ENCODE results near the gene THSD4. TPM values are rescaled to one million over a fixed set of nuclear protein-coding genes. Genes with fewer than 3 reads are reported as not detected.

Gene THSD4
- total RNA-seq, 2 experiments from 2014 or later: not detected

DNA sequence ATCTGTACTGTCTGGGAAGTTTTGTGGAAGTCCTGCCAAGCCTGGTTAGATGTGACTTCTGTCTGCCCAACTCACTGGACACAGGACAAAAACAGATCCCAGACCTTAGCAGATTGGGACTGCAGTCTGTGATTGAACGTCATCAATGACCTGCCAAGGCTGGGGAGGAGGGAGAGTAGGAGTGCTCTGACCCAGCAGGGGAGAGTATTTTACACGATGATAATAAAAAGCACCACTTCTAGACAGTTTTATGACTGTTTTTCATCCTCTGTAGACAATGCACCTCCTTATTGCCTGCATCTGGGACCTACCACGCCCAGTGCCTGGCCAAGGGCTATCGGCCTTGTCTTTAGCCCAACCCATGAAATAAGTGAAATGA, 592.8 kb downstream of the THSD4 start:
- Mint-ChIP-seq H3K36me3 (ENCODE audit: low read depth) (no peaks in the 10 kb centered on the region), H3K4me3 (no peak overlapping the region), H3K27me3 (peaks cover 24% of the 10 kb centered on the region), H3K27ac (no peak overlapping the region), H3K4me1 (ENCODE audit: low read depth) (peaks cover 1% of the 10 kb centered on the region), H3K9me3 (peaks cover 2% of the 10 kb centered on the region)
- TF ChIP-seq, protein P1, sequence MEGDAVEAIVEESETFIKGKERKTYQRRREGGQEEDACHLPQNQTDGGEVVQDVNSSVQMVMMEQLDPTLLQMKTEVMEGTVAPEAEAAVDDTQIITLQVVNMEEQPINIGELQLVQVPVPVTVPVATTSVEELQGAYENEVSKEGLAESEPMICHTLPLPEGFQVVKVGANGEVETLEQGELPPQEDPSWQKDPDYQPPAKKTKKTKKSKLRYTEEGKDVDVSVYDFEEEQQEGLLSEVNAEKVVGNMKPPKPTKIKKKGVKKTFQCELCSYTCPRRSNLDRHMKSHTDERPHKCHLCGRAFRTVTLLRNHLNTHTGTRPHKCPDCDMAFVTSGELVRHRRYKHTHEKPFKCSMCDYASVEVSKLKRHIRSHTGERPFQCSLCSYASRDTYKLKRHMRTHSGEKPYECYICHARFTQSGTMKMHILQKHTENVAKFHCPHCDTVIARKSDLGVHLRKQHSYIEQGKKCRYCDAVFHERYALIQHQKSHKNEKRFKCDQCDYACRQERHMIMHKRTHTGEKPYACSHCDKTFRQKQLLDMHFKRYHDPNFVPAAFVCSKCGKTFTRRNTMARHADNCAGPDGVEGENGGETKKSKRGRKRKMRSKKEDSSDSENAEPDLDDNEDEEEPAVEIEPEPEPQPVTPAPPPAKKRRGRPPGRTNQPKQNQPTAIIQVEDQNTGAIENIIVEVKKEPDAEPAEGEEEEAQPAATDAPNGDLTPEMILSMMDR (IDR thresholded peaks at IDR 0.05): no peak
- DNase-seq (no peak), ATAC-seq (no peak)
- intact Hi-C loops (cut with micrococcal nuclease): no loop called here
- ChIA-PET CTCF (no interaction called here), POLR2A (no interaction called here)

DNA sequence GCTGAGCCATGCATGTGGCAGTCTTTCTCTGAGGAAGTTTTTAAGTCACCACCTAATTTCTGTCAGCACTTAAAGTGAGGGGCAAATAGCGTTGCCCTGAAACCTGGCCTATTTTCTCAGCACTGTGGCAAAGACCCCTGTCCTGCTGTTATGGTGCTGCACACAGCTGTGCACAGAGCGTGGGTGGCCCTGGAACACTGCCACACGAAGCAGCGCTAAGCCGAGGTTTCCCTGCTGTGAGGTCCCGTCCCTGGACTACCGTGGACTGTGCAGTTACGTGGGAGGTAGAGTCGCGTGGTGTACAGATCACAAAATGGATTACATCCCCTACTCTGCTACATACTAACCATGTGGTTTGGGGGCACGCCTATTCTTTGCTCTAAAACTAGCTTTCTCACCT, 593.5 kb downstream of the THSD4 start:
- H3K4me1 Mint-ChIP-seq (ENCODE audit: low read depth): peaks cover 1% of the 10 kb centered on the region
- no peak overlapping the region for H3K27ac Mint-ChIP-seq
- no peak for DNase-seq
- peaks cover 23% of the 10 kb centered on the region for H3K27me3 Mint-ChIP-seq
- H3K36me3 Mint-ChIP-seq (ENCODE audit: low read depth): no peaks in the 10 kb centered on the region
- intact Hi-C loops (cut with micrococcal nuclease): no loop called here
- no peak for ATAC-seq
- H3K4me3 Mint-ChIP-seq: no peak overlapping the region
- ChIA-PET CTCF (no interaction called here), POLR2A (interaction anchor here (0.5 to 0.8 kb wide), 2 partner anchors 76 to 261 kb away, joined by 3 read pairs; no protein-coding TSS in a partner anchor)
- H3K9me3 Mint-ChIP-seq: peaks cover 2% of the 10 kb centered on the region
- TF ChIP-seq, protein P1 (IDR thresholded peaks at IDR 0.05): no peak

DNA sequence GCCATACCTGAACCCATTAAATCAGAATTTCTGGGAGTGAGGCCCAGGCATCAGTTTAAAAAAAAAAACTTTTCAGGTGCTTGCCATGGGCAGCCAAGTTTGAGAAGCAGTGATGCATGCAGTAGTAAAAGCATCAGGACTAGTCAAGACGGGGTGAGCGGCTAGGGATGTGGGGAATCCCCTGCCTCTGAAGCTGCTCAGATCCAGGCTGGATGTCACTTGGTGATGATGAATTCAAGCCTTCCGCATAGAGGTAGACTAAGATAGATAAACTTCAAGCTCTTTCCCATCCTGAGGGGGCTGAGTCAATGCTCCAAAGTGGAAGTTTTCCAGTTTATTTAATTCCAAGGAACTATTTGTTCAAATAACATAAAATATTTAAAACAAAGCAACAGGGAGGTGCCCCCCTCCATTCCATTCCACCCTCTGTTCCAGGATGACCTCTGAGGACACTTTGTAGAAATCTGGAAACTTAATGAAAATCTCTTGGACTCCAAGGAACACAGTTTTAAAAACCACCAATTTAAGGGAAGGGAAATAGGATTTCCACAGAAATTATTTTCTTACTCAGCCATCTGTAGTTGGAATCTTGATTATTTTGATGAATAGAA, 594.6 kb downstream of the THSD4 start:
- TF ChIP-seq, protein P1 (IDR thresholded peaks at IDR 0.05): no peak
- no peaks in the 10 kb centered on the region for H3K36me3 Mint-ChIP-seq (ENCODE audit: low read depth)
- H3K27me3 Mint-ChIP-seq: peaks cover 18% of the 10 kb centered on the region
- CTCF ChIA-PET: no interaction called here
- peaks cover 1% of the 10 kb centered on the region for H3K4me1 Mint-ChIP-seq (ENCODE audit: low read depth)
- no peak for DNase-seq
- H3K4me3 Mint-ChIP-seq: no peak overlapping the region
- no peak for ATAC-seq
- H3K27ac Mint-ChIP-seq: no peak overlapping the region
- POLR2A ChIA-PET: interaction anchor here (1.3 kb wide), 1 partner anchor 32 kb away, joined by 3 read pairs; no protein-coding TSS in a partner anchor
- H3K9me3 Mint-ChIP-seq: no peaks in the 10 kb centered on the region
- intact Hi-C loops (cut with micrococcal nuclease): no loop called here

- POLR2A ChIA-PET: no interaction called here
Measured at GRCh38 chr15:71712182-71712581, 596.9 kb downstream of the THSD4 start.

GRCh38 chr15:71713191-71713809, 598.0 kb downstream of the THSD4 start:
- H3K4me1 Mint-ChIP-seq (ENCODE audit: low read depth): peaks cover 1% of the 10 kb centered on the region
- intact Hi-C loops (cut with micrococcal nuclease): no loop called here
- ChIA-PET CTCF (interaction anchor here (1.1 kb wide), 1 partner anchor 68 kb away, joined by 3 read pairs; no protein-coding TSS in a partner anchor), POLR2A (no interaction called here)
- no peaks in the 10 kb centered on the region for H3K9me3 Mint-ChIP-seq
- DNase-seq (no peak), ATAC-seq (no peak)
- TF ChIP-seq, protein P1 (IDR thresholded peaks at IDR 0.05): no peak
- H3K27ac Mint-ChIP-seq: no peak overlapping the region
- no peak overlapping the region for H3K4me3 Mint-ChIP-seq
- no peaks in the 10 kb centered on the region for H3K36me3 Mint-ChIP-seq (ENCODE audit: low read depth)
- H3K27me3 Mint-ChIP-seq: peaks cover 10% of the 10 kb centered on the region

More at GRCh38 chr15:71712182-71712581, 596.9 kb downstream of the THSD4 start:
- Mint-ChIP-seq H3K36me3 (ENCODE audit: low read depth) (no peaks in the 10 kb centered on the region), H3K9me3 (no peaks in the 10 kb centered on the region), H3K4me1 (ENCODE audit: low read depth) (peaks cover 1% of the 10 kb centered on the region), H3K27me3 (peaks cover 11% of the 10 kb centered on the region), H3K4me3 (no peak overlapping the region), H3K27ac (no peak overlapping the region)
- DNase-seq (no peak), ATAC-seq (no peak)
- CTCF ChIA-PET: no interaction called here
- intact Hi-C loops (cut with micrococcal nuclease): no loop called here
- TF ChIP-seq, protein P1 (IDR thresholded peaks at IDR 0.05): no peak

All from activated CD8-positive, alpha-beta T cell treated with anti-CD3 and anti-CD28 coated beads for 36 hours (primary cell).